ENCODE results near the gene SHLD1.
"Not testable (repeated sequence)": the region's sequence is repeated elsewhere in the genome, so short reads cannot be mapped to it uniquely, and the experiment has no call there.

The SHLD1 gene, protein sequence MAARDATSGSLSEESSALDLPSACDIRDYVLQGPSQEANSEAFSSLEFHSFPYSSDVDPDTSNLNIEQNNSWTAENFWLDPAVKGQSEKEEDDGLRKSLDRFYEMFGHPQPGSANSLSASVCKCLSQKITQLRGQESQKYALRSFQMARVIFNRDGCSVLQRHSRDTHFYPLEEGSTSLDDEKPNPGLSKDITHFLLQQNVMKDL

DNA sequence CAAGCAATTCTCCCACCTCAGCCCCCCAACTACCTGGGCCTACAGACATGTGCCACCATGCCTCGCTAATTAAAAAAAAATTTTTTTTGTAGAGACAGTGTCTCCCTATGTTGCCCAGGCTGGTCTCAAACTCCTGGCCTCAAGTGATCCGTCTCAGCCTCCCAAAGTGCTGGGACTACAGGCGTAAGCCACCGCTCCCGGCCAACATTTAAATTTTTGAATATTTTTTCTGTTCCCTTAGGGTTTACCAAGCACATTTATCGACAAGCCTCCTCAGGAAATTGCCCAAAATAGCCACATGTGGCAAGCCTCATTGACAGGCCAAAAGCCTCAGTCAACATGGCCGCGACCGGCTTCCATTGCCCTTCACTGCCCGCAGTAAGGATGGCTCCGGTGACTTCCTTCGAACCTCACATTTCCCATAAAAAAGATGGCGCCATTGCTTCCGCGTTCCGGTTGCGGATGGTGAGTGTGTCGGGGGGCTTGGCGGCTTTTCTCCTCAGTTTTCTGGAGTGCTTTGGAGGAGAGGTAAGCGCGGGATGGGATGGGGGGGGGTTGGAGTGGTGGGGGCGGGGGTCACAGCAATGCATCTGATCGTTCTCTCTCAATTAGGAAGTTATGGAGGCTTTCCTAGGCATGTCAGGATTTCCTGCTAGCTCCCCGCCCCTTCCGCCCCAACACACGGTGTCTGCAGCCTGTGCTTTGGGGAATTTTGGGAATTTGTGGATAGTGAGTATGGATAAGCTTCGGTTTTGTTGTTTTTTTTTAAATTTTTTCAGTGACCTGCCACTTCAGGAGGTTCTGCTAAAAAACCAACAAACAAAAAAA is at the start of gene SHLD1:
TSS of gene SHLD1 (plus strand) at position 450 of the 828 bp plus-strand sequence. CDS start 22,465 bp downstream, outside the sequence.
- peak within 1 kb of the TSS; percentile 59 for H3K4me3 ChIP-seq (replicated peaks; ENCODE audit: low read depth, low read length)
- TF ChIP-seq, protein P1, sequence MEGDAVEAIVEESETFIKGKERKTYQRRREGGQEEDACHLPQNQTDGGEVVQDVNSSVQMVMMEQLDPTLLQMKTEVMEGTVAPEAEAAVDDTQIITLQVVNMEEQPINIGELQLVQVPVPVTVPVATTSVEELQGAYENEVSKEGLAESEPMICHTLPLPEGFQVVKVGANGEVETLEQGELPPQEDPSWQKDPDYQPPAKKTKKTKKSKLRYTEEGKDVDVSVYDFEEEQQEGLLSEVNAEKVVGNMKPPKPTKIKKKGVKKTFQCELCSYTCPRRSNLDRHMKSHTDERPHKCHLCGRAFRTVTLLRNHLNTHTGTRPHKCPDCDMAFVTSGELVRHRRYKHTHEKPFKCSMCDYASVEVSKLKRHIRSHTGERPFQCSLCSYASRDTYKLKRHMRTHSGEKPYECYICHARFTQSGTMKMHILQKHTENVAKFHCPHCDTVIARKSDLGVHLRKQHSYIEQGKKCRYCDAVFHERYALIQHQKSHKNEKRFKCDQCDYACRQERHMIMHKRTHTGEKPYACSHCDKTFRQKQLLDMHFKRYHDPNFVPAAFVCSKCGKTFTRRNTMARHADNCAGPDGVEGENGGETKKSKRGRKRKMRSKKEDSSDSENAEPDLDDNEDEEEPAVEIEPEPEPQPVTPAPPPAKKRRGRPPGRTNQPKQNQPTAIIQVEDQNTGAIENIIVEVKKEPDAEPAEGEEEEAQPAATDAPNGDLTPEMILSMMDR (IDR thresholded peaks at IDR 0.05; ENCODE audit: low read depth, low read length, missing control alignments): no peak
- peak; percentile 77 for DNase-seq (ENCODE audit: extremely low read depth, low read depth)

DNA sequence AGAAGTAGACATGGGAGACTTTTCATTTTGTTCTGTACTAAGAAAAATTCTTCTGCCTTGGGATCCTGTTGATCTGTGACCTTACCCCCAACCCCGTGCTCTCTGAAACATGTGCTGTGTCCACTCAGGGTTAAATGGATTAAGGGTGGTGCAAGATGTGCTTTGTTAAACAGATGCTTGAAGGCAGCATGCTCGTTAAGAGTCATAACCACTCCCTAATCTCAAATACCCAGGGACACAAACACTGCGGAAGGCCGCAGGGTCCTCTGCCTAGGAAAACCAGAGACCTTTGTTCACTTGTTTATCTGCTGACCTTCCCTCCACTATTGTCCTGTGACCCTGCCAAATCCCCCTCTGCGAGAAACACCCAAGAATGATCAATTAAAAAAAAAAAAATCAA is 47.9 kb upstream of the SHLD1 start:
- not testable (repeated sequence) for H3K4me3 ChIP-seq (replicated peaks; ENCODE audit: low read depth, low read length); DNase-seq (ENCODE audit: extremely low read depth, low read depth)

DNA sequence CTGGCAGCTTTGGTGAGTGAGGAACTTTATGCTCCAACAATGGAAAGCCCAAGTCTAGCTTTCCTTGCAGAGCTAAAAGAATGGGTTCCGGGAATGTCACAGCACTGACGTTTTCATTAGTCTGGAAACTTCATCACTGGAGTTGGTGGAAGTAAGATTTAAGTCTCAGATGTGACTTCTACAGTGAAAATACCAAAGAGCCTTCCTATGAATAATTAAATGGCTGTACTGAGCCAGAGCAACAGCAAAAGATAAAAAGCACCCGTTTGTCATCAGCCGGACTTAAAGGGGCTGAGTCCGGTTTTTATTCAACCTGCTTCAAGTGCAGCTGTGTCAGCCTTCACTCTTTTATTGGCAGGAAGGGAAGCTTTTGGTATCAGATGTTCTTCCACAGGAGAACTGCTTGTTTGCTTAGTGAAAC is 46.5 kb upstream of the SHLD1 start:
- no peak overlapping the region for H3K4me3 ChIP-seq (replicated peaks; ENCODE audit: low read depth, low read length)
- DNase-seq (ENCODE audit: extremely low read depth, low read depth): no peak
- TF ChIP-seq, protein P1 (IDR thresholded peaks at IDR 0.05; ENCODE audit: low read depth, low read length, missing control alignments): no peak

DNA sequence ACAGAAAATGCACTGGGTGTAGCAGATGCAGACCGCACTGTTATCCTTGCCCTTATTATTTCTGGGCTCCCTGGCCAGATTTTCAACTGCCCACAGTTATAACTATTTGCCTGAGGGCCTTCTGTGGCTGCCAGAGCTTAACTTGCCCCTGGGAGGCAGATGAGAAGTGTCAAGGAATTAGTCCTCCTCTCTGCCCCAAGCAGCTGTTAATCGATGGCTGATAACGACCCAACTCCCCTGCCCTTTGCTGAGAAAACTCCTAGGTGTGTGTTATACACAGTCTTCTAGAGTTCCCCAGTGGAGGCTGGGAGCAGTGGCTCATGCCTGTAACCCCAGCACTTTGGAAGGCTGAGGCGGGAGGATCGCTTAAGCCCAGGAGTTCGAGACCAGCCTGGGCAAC is 44.4 kb upstream of the SHLD1 start:
- no peak overlapping the region for H3K4me3 ChIP-seq (replicated peaks; ENCODE audit: low read depth, low read length)
- TF ChIP-seq, protein P1 (IDR thresholded peaks at IDR 0.05; ENCODE audit: low read depth, low read length, missing control alignments): no peak
- DNase-seq (ENCODE audit: extremely low read depth, low read depth): no peak

DNA sequence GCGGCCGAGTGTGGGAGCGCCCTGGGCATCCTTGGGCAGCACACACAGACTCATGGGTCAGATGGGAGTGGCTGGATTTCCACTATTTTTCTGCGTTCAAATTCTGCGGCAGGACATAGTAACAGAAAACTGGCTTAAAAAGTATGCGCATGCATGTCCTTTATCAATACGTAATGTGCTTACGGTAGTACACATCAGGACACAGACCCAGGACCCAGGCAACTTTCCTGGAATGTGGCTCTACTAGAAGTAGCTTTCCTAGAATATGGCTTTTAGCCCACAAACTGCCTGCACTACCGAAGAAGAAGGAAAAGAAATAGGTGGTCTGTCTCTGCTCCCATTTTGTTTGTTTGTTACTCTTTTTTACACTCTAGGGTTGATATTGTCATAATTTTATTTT is 43.4 kb upstream of the SHLD1 start:
- TF ChIP-seq, protein P1 (IDR thresholded peaks at IDR 0.05; ENCODE audit: low read depth, low read length, missing control alignments): no peak
- DNase-seq (ENCODE audit: extremely low read depth, low read depth): no peak
- H3K4me3 ChIP-seq (replicated peaks; ENCODE audit: low read depth, low read length): no peak overlapping the region

DNA sequence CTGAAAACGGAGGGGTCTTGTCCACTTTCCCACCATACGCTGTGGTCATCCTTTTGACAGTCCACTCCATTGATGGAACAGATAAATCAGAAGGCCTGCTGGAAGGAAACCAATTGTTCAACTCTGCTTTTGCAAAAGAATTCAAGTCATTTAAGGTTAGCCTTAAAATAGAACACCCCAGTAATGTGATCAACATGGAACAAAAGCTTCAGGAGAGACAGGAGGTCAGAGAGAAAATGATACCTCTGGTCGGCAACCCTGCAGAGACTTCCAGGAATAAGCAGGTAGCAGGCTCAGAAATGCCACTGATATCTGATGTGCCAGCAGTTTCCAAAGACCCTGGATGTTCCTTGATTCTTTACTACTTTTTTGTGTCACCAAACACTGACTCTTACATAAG is 39.6 kb upstream of the SHLD1 start:
- no peak overlapping the region for H3K4me3 ChIP-seq (replicated peaks; ENCODE audit: low read depth, low read length)
- TF ChIP-seq, protein P1 (IDR thresholded peaks at IDR 0.05; ENCODE audit: low read depth, low read length, missing control alignments): no peak
- DNase-seq (ENCODE audit: extremely low read depth, low read depth): no peak

DNA sequence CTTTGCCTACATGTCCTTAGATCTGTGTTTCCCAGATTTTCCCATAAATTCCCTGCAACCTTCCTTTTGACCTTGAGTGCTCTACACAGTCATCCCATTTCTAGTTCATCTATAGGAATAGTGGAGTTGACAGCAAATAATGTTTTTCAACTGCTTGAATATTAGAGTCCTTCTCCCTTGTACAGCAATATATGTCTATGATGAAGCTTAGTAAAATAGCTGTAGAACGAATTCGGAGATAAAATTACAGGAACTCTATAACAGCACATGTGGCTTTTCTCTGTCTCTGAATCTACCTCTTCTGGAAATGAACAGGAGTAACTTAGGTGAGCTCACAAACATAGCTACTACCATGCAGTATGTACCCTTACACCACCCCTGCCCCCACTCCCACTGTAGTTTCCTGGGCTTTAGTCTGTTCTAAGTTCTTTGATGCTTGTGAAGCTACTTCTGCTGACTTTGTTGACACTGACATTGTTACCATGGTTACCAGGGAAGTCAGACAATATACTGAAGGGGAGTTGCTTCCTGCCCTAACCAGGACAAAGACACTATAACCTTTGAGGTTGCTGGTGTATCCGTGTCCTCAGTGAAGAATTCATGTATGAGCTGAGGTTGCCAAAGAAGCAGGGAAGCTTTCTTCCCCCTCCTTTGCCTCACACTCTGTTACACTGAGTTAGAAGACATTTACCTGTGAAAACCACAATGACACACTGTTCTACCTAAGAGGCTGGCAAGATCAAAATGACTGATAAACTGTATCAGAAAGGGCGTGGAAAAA is 35.8 kb upstream of the SHLD1 start:
- no peak overlapping the region for H3K4me3 ChIP-seq (replicated peaks; ENCODE audit: low read depth, low read length)
- no peak for DNase-seq (ENCODE audit: extremely low read depth, low read depth)
- TF ChIP-seq, protein P1 (IDR thresholded peaks at IDR 0.05; ENCODE audit: low read depth, low read length, missing control alignments): no peak

All from HFF-Myc (cell line).